AG04450 (cell line): ENCODE data around the gene TRIM24. TPM values are rescaled to one million over a fixed set of nuclear protein-coding genes. Genes with fewer than 3 reads are reported as not detected.

Source experiments
- CTCF ChIA-PET: fragments of 300-600, 350-600 bp; formaldehyde crosslinking; extraction: SDS; loops from one replicate; lab custom pipeline; 2022; ENCODE audit warnings: antibody characterized with exemption, inconsistent platforms; lab: Charles Lee
- POLR2A ChIA-PET: fragments of 350-600 bp; formaldehyde crosslinking; extraction: SDS; loops from one replicate; lab custom pipeline; 2021; ENCODE audit warnings: antibody characterized with exemption, inconsistent platforms; lab: Yijun Ruan, JAX
- DNase-seq: peaks from one replicate; pipeline ENCODE4 v3.0.0-alpha.2; 2011; ENCODE audit warnings: low read depth, low spot score
- H3K27ac ChIP-seq: one replicate; pipeline ENCODE4 v1.5.1; 2012; ENCODE audit warnings: low read depth, low read length, control low read depth
- H3K27me3 ChIP-seq: one replicate; pipeline ENCODE4 v1.6.0; 2012; ENCODE audit warnings: low read length; ENCODE audit not compliant: control insufficient read depth, insufficient read depth
- H3K4me3 ChIP-seq: 2 replicates; pipeline ENCODE4 v1.5.1; 2011; ENCODE audit warnings: mild to moderate bottlenecking, low read depth, low read length, control low read depth
- H3K9me3 ChIP-seq: 2 replicates; pipeline ENCODE4 v1.5.1; 2012; ENCODE audit warnings: low read length; ENCODE audit not compliant: control insufficient read depth, insufficient read depth
- polyA plus RNA-seq: library from polyadenylated mRNA; depleted of rRNA; stranded (reverse); fragments of >200 nt; gene quantifications from 2 replicates; pipeline ENCODE4 v1.2.3, GENCODE V29; 2011
- TF ChIP-seq, protein P1 (sequence below): IDR thresholded peaks from 2 replicates; pipeline ENCODE4 v1.5.1; 2011; ENCODE audit warnings: low read depth, low read length, control low read depth, inconsistent platforms

The TRIM24 gene
- polyA plus RNA-seq, 1 experiment, result 9.3 TPM

DNA sequence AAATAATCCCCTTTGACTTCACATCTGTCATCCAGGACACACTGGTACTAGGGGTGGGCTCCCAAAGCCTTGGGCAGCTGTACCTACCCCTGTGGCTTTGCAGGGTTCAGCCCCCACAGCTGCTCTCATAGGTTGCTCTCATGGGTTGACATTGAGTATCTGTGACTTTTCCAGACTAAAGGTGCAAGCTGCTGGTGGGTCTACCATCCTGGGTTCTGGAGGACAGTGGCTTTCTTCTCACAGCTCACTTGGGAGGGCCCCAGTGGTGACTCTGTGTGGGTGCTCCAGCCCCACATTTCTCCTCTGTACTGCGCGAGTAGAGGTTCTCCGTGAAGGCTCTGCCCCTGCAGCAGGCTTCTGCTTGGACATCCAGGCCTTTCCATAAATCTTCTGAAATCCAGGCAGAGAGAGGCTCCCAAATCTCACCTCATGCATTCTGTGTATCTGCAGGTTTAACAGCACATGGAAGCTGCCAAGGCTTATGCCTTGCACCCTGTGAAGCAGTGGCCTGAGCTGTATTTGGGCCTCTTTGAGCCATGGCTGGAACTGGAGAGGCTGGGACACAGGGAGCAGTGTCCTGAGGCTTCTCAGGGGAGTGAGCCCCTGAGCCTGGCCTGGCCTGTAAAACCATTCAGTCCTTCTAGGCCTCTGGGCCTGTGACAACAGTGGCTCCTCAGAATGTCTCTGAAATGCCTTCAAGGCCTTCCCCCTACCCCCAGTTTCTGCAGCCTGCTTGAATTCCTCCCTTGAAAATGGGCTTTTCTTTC, 52.2 kb downstream of the TRIM24 start:
- TF ChIP-seq, protein P1, sequence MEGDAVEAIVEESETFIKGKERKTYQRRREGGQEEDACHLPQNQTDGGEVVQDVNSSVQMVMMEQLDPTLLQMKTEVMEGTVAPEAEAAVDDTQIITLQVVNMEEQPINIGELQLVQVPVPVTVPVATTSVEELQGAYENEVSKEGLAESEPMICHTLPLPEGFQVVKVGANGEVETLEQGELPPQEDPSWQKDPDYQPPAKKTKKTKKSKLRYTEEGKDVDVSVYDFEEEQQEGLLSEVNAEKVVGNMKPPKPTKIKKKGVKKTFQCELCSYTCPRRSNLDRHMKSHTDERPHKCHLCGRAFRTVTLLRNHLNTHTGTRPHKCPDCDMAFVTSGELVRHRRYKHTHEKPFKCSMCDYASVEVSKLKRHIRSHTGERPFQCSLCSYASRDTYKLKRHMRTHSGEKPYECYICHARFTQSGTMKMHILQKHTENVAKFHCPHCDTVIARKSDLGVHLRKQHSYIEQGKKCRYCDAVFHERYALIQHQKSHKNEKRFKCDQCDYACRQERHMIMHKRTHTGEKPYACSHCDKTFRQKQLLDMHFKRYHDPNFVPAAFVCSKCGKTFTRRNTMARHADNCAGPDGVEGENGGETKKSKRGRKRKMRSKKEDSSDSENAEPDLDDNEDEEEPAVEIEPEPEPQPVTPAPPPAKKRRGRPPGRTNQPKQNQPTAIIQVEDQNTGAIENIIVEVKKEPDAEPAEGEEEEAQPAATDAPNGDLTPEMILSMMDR, result no peak
- ChIA-PET POLR2A (no interaction called here), CTCF (no interaction called here)
- Histone ChIP-seq H3K9me3 (no peaks in the 10 kb centered on the region), H3K27me3 (no peaks in the 10 kb centered on the region), H3K4me3 (no peak overlapping the region), H3K27ac (no peak overlapping the region)
- no peak for DNase-seq

DNA sequence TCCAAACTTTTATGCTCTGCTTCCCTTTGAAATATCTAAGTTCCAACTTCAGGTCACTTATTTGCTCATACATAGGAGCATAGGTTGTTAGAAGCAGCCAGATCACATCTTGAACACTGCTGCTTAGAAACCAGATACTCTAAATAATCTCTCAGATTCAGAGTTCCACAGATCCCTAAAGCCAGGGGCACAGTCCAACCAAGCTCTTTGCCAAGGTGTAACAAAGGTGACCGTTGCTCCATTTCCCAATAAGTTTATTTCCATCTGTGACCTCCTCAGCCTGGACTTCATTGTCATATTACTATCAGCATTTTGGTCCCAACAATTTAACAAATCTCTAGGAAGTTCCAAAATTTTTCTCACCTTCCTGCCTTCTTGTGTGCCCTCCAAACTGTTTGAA, 52.8 kb downstream of the TRIM24 start:
- CTCF ChIA-PET, result no interaction called here
- POLR2A ChIA-PET, result no interaction called here

DNA sequence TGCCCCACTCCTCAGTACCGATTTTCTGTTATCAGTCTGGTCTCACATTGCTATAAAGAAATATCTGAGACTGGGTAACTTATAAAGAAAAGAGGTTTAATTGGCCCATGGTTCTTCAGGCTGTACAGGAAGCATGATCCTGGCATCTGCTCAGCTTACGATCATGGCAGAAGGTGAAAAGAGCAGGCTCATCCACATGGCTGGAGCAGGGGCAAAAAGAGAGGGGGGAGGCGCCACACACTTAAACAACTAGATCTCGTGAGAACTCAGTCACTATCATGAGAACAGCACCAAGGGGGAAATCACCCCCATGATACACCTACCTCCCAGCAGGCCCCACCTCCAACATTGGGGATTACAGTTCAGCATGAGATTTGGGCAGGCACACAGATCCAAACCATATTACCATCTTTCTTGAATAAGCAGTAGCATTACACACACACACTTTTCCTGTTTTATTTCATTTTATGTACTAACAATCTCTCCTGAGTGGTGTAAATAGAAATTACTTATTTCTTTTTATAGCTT, 53.3 kb downstream of the TRIM24 start:
- Histone ChIP-seq H3K9me3 (no peaks in the 10 kb centered on the region), H3K27me3 (no peaks in the 10 kb centered on the region), H3K27ac (no peak overlapping the region), H3K4me3 (no peak overlapping the region)
- POLR2A ChIA-PET, result no interaction called here
- TF ChIP-seq, protein P1, result no peak
- DNase-seq, result no peak
- CTCF ChIA-PET, result no interaction called here

More for the DNA sequence above, 52.8 kb downstream of the TRIM24 start:
- no peak for DNase-seq
- no peak overlapping the region for H3K27ac ChIP-seq
- H3K4me3 ChIP-seq, result no peak overlapping the region
- no peaks in the 10 kb centered on the region for H3K27me3 ChIP-seq
- no peaks in the 10 kb centered on the region for H3K9me3 ChIP-seq
- TF ChIP-seq, protein P1, result no peak

DNA sequence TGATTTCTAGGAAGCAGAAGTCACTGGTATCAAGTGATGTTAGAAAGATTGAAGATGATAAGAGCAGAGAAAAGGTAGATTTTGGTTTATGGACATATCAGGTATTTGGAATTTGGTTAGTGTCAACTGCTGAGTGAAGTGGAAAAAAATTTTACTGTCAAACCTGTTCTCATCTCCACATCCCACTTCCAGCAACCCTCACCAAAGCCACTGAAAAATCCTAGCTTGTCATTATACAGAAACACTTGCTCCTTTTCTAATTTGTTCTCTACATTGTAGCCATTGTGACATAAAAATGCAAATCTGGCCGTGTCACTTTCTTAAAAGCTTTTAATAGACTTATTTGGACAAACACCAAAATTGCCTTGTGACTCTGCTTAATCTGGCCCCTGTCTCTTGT, 54.0 kb downstream of the TRIM24 start:
- no peak overlapping the region for H3K27ac ChIP-seq
- ChIA-PET CTCF (no interaction called here), POLR2A (no interaction called here)
- H3K9me3 ChIP-seq, result no peaks in the 10 kb centered on the region
- no peak overlapping the region for H3K4me3 ChIP-seq
- DNase-seq, result no peak
- TF ChIP-seq, protein P1, result no peak
- H3K27me3 ChIP-seq, result no peaks in the 10 kb centered on the region

DNA sequence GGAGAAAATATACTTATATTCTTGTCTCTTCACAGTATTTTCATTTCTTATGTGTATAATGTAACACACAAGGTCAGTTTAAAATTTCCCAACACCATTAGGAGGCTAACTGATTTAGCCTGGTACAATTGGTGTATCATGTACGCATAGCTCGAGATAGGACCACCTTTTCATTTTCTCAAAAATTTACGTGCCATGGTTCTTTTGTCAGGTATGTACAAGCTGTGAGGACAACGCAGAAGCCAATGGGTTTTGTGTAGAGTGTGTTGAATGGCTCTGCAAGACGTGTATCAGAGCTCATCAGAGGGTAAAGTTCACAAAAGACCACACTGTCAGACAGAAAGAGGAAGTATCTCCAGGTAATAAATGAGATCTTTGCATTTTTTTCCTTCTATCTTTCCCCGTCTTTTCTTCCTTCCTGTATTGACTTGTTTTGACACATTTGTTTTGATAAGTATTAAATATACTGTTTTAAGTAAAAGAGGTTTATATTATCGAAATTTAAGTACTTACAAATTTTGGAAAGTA, 55.0 kb downstream of the TRIM24 start:
- Histone ChIP-seq H3K9me3 (no peaks in the 10 kb centered on the region), H3K4me3 (no peak overlapping the region), H3K27ac (no peak overlapping the region), H3K27me3 (no peaks in the 10 kb centered on the region)
- POLR2A ChIA-PET, result no interaction called here
- TF ChIP-seq, protein P1, result no peak
- no peak for DNase-seq
- CTCF ChIA-PET, result no interaction called here
